HepG2 (cell line): ENCODE results near the gene MOGAT3. TPM values are rescaled to one million over a fixed set of nuclear protein-coding genes. Genes with fewer than 3 reads are reported as not detected.

Experiments used
- CENPX ChIP-seq: sonication (generic); formaldehyde crosslinking; IDR thresholded peaks from 2 replicates; pipeline ENCODE4 v1.9.0; 2021; ENCODE audit warnings: mild to moderate bottlenecking, missing genetic modification reagents, moderate library complexity
- ESRRA ChIP-seq: sonication (generic); formaldehyde crosslinking; IDR thresholded peaks from 2 replicates; pipeline ENCODE4 v1.5.1; 2020; ENCODE audit warnings: mild to moderate bottlenecking, low read depth, missing genetic modification reagents
- GATA4 ChIP-seq: sonication (generic); IDR thresholded peaks from 2 replicates; pipeline ENCODE4 v1.6.1; 2016; ENCODE audit warnings: antibody characterized with exemption, low read depth, borderline replicate concordance
- KAT7 ChIP-seq: IDR thresholded peaks from 2 replicates; pipeline ENCODE4 v1.6.1; 2018; ENCODE audit warnings: borderline replicate concordance, missing compliant biosample characterization
- KLF13 ChIP-seq: sonication (generic); formaldehyde crosslinking; IDR thresholded peaks from 2 replicates; pipeline ENCODE4 v1.4.0; 2020; ENCODE audit warnings: mild to moderate bottlenecking, missing genetic modification reagents
- MIER2 ChIP-seq: IDR thresholded peaks from 2 replicates; pipeline ENCODE4 v1.6.1; 2016; ENCODE audit warnings: missing biosample characterization, missing genetic modification reagents
- RFXANK ChIP-seq: IDR thresholded peaks from 2 replicates; pipeline ENCODE4 v1.6.1; 2016
- SAFB2 ChIP-seq: sonication (generic); formaldehyde crosslinking; IDR thresholded peaks from 2 replicates; pipeline ENCODE4 v1.5.1; 2020; ENCODE audit warnings: missing genetic modification reagents, low read depth, mild to moderate bottlenecking, borderline replicate concordance
- SALL1 ChIP-seq: sonication (generic); formaldehyde crosslinking; IDR thresholded peaks from 2 replicates; pipeline ENCODE4 v1.8.0; 2022; ENCODE audit warnings: mild to moderate bottlenecking, missing genetic modification reagents
- SMARCC2 ChIP-seq: fragments of 450-650 bp; IDR thresholded peaks from 2 replicates; pipeline ENCODE4 v1.6.1; 2017; ENCODE audit warnings: antibody characterized with exemption, mild to moderate bottlenecking
- TEAD3 ChIP-seq: optimal IDR thresholded peaks from 2 replicates; pipeline ENCODE3; 2016; ENCODE audit warnings: borderline replicate concordance
- U2AF1 ChIP-seq: fragments of 200-400 bp; formaldehyde crosslinking; optimal IDR thresholded peaks from 2 replicates; pipeline ENCODE3; 2017; ENCODE audit warnings: mild to moderate bottlenecking, low read depth, low read length
- USF2 ChIP-seq, 2 experiments: sonication (generic) in 1 of 2; formaldehyde crosslinking in 1 of 2; IDR thresholded peaks; 2 replicates each; pipeline versions ENCODE4 v1.5.1 to v1.6.1; 2011 to 2020; ENCODE audit warnings: borderline replicate concordance in 1 of 2, low read depth in 1 of 2, low read length in 1 of 2, mild to moderate bottlenecking in 1 of 2, missing genetic modification reagents in 1 of 2, moderate library complexity in 1 of 2
- ZBTB38 ChIP-seq: sonication (generic); formaldehyde crosslinking; IDR thresholded peaks from 2 replicates; pipeline ENCODE4 v1.5.1; 2020; ENCODE audit warnings: mild to moderate bottlenecking, missing genetic modification reagents
- ZC3H4 ChIP-seq: sonication (generic); formaldehyde crosslinking; IDR thresholded peaks from 2 replicates; pipeline ENCODE4 v1.4.0; 2020; ENCODE audit warnings: missing genetic modification reagents, borderline replicate concordance
- ZFP91 ChIP-seq: sonication (generic); formaldehyde crosslinking; IDR thresholded peaks from 2 replicates; pipeline ENCODE4 v1.9.0; 2022; ENCODE audit warnings: missing genetic modification reagents, mild to moderate bottlenecking, borderline replicate concordance
- ZFY ChIP-seq: sonication (generic); formaldehyde crosslinking; IDR thresholded peaks from 2 replicates; pipeline ENCODE4 v1.4.0; 2020; ENCODE audit warnings: missing genetic modification reagents
- ZIK1 ChIP-seq: sonication (generic); formaldehyde crosslinking; IDR thresholded peaks from 2 replicates; pipeline ENCODE4 v1.5.0; 2020; ENCODE audit warnings: mild to moderate bottlenecking, low read depth, missing genetic modification reagents, borderline replicate concordance
- ZNF121 ChIP-seq: sonication (generic); formaldehyde crosslinking; IDR thresholded peaks from 2 replicates; pipeline ENCODE4 v1.5.0; 2020; ENCODE audit warnings: mild to moderate bottlenecking, missing genetic modification reagents
- ZNF232 ChIP-seq: sonication (generic); formaldehyde crosslinking; IDR thresholded peaks from 2 replicates; pipeline ENCODE4 v1.4.0; 2020; ENCODE audit warnings: missing genetic modification reagents, borderline replicate concordance
- ZNF430 ChIP-seq: sonication (generic); formaldehyde crosslinking; IDR thresholded peaks from 2 replicates; pipeline ENCODE4 v1.9.0; 2021; ENCODE audit warnings: mild to moderate bottlenecking, missing genetic modification reagents
- ZNF7 ChIP-seq: IDR thresholded peaks from 2 replicates; pipeline ENCODE4 v1.6.1; 2016; ENCODE audit warnings: missing biosample characterization, missing genetic modification reagents
- ZNF709 ChIP-seq: sonication (generic); formaldehyde crosslinking; IDR thresholded peaks from 2 replicates; pipeline ENCODE4 v1.5.0; 2020; ENCODE audit warnings: mild to moderate bottlenecking, missing genetic modification reagents
- polyA plus RNA-seq, 8 experiments: library from polyadenylated mRNA; depleted of rRNA in 3 of 8; stranded (reverse) in 7 of 8; unstranded in 1 of 8; fragments of >200 nt; fragmentation: Illumina TruSeq in 4 of 8; extraction: Trizol in 4 of 8; gene quantifications; 2 replicates each; pipeline versions ENCODE4 v1.2.1 to v1.2.3, GENCODE V29; 2011 to 2016; ENCODE audit warnings: low read depth in 4 of 8, missing spikeins in 1 of 8, mixed read lengths in 1 of 8; ENCODE audit not compliant: insufficient read depth in 1 of 8
- total RNA-seq, 5 experiments: library from RNA; depleted of rRNA; stranded (reverse); fragments of >200 nt; fragmentation: Illumina TruSeq; extraction: Trizol; gene quantifications; 2 replicates each; pipeline ENCODE4 v1.2.3, GENCODE V29; 2016; ENCODE audit warnings: low read depth in 1 of 5
- TF ChIP-seq, protein P1 (sequence below): sonication (generic); formaldehyde crosslinking; IDR thresholded peaks from 2 replicates; pipeline ENCODE4 v1.5.0; 2020; ENCODE audit warnings: missing genetic modification reagents, mild to moderate bottlenecking, borderline replicate concordance
- TF ChIP-seq, protein P2 (sequence below): sonication (generic); formaldehyde crosslinking; IDR thresholded peaks from 2 replicates; pipeline ENCODE4 v1.8.1; 2023; ENCODE audit warnings: missing genetic modification reagents, inconsistent platforms, borderline replicate concordance

MOGAT3 gene
- total and polyA plus RNA-seq, 2 of the 13 experiments (the other 11 are each of a cell fraction or from before 2014, with no cell fraction given): 22.5 to 30.5 TPM

DNA sequence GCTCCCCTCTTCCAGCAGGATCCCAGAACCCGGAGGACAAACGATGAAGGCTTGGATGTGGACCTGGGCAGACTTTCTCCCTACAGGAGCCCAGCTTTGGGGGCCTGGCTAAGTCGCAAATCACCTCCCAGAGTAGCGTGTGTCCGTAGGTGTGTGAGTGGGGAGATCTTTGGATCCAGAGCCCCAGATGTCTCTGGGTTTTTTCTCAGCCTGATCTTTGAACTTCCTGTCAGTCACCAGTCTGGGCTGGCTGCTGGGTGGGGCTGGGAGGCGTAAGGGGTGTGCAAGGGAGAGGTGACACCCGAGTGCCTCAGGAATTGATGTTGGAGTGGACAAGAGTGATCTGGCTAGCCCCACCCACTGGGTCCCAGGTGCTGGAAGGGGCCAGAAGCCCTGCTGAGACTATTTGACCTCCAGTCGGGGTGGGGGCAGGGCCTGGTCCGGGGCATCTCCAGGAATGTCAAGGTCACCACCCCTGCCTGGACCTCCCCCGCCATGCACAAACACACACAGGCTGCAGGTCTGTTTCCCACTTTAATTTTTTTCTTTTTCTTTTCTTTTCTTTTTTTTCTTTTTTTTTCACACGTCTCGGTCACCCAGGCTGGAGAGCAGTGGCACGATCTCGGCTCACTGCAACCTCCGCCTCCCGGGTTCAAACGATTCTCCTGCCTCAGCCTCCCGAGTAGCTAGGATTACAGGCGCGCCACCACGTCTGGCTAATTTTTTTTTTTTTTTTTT, at the start of gene MOGAT3 (continued):
- TF ChIP-seq TEAD3 (peak; percentile 99), ZFP91 (peak; percentile 17; the same call in 1 of the 2 replicates), ESRRA (peak; percentile 92), CENPX (CRISPR knock-in tag) (no peak), RFXANK (peak; percentile 60; the same call in 1 of the 2 replicates), SALL1 (peak; percentile 86), ZNF7 (no peak), ZIK1 (peak; percentile 24; the same call in 1 of the 2 replicates), ZBTB38 (CRISPR knock-in tag) (no peak), ZC3H4 (CRISPR knock-in tag) (peak; percentile 65; the same call in 1 of the 2 replicates), ZNF709 (CRISPR knock-in tag) (no peak), SAFB2 (CRISPR knock-in tag) (no peak), MIER2 (CRISPR knock-in tag) (peak; percentile 29; the same call in 1 of the 2 replicates), ZNF121 (CRISPR knock-in tag) (no peak), SMARCC2 (no peak), USF2 (IDR thresholded peaks at IDR 0.05; ENCODE audit: low read depth, low read length) (no peak), USF2 (CRISPR knock-in tag; IDR thresholded peaks at IDR 0.05; ENCODE audit: borderline replicate concordance) (0 out of 2 replicates have a peak, but pooled peaks have one; percentile 28), ZFY (CRISPR knock-in tag) (peak; percentile 43; the same call in 1 of the 2 replicates), KAT7 (CRISPR knock-in tag) (no peak), GATA4 (peak; percentile 56; the same call in 1 of the 2 replicates), ZNF430 (CRISPR knock-in tag) (no peak; the same call in 1 of the 2 replicates), KLF13 (no peak), U2AF1 (no peak), ZNF232 (CRISPR knock-in tag) (no peak)
- TF ChIP-seq, protein P1, sequence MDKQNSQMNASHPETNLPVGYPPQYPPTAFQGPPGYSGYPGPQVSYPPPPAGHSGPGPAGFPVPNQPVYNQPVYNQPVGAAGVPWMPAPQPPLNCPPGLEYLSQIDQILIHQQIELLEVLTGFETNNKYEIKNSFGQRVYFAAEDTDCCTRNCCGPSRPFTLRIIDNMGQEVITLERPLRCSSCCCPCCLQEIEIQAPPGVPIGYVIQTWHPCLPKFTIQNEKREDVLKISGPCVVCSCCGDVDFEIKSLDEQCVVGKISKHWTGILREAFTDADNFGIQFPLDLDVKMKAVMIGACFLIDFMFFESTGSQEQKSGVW (CRISPR knock-in tag): no peak
- TF ChIP-seq, protein P2, sequence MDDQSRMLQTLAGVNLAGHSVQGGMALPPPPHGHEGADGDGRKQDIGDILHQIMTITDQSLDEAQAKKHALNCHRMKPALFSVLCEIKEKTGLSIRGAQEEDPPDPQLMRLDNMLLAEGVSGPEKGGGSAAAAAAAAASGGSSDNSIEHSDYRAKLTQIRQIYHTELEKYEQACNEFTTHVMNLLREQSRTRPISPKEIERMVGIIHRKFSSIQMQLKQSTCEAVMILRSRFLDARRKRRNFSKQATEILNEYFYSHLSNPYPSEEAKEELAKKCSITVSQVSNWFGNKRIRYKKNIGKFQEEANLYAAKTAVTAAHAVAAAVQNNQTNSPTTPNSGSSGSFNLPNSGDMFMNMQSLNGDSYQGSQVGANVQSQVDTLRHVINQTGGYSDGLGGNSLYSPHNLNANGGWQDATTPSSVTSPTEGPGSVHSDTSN: no peak
